AG09319 (cell line): ENCODE measurements around the gene PRDM15.

Source experiments
- DNase-seq: peaks from one replicate; pipeline ENCODE4 v3.0.0-alpha.2; 2010; ENCODE audit warnings: low read depth; ENCODE audit errors: extremely low read depth
- CTCF ChIP-seq: IDR thresholded peaks from 2 replicates; pipeline ENCODE4 v1.5.1; 2011; ENCODE audit warnings: low read depth, mild to moderate bottlenecking, inconsistent platforms, low read length, moderate library complexity

PRDM15 gene

GRCh38 chr21:41815652-41816582 is 63.2 kb downstream of the PRDM15 start:
- TF ChIP-seq CTCF, result no peak
- no peak for DNase-seq

- TF ChIP-seq CTCF, result no peak
- DNase-seq, result no peak
Observed at GRCh38 chr21:41813226-41813625, 65.9 kb downstream of the PRDM15 start.

GRCh38 chr21:41812679-41813078 is 66.5 kb downstream of the PRDM15 start:
- no peak for DNase-seq
- TF ChIP-seq CTCF, result no peak

- DNase-seq, result no peak
- TF ChIP-seq CTCF, result no peak
Observed at GRCh38 chr21:41810597-41810932, 68.6 kb downstream of the PRDM15 start.

- no peak for TF ChIP-seq CTCF
- no peak for DNase-seq
Observed at GRCh38 chr21:41809891-41810596, 69.1 kb downstream of the PRDM15 start.

GRCh38 chr21:41808846-41809245 is 70.3 kb downstream of the PRDM15 start:
- DNase-seq, result no peak
- TF ChIP-seq CTCF, result no peak

GRCh38 chr21:41808094-41808493 is 71.0 kb downstream of the PRDM15 start:
- no peak for TF ChIP-seq CTCF
- no peak for DNase-seq
